Non-pigmented ciliary epithelial cell (primary cell): ENCODE measurements around the gene PDLIM3.
"Not testable (repeated sequence)": the region's sequence is repeated elsewhere in the genome, so short reads cannot be mapped to it uniquely, and the experiment has no call there.

Experiments
- DNase-seq: peaks from one replicate; pipeline ENCODE4 v3.0.0-alpha.2; 2010; ENCODE audit warnings: low read depth

The PDLIM3 gene

DNA sequence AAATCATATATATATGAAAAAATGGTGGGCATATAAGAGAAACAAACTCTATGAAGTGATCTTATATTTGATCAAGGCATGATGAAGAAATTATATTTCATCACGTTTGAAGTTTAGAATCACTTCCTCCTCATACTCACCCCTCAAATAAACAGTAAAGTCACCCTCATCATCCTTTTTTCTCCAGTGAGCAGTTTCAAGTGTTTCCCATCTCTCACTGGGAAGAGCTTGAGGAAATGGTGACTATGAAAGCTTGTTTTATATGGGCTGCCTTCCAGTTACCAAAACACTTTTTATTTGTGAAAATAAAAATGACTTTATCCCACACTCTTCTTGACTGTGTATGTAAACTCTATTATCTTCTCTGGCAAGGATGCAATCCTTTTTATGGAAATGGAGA lies 16.8 kb downstream of the PDLIM3 start:
- no peak for DNase-seq

DNA sequence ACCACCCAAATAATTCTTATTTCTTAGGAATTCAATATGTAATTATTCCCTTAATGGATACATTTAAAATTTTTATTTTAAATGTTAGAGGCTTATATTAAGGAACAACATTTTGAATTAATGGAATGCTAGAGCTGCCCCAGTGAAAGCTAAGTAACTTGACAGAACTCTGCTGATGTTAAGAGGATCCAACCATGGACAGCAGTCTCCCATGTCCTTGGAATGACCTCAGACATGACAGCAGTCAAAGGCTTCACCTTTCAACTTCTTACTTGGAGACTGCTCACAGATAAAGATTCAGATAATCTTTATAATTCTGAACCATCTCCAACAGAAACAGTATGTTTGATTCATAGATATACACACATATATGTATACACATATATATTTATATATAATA lies 17.2 kb downstream of the PDLIM3 start:
- no peak for DNase-seq

DNA sequence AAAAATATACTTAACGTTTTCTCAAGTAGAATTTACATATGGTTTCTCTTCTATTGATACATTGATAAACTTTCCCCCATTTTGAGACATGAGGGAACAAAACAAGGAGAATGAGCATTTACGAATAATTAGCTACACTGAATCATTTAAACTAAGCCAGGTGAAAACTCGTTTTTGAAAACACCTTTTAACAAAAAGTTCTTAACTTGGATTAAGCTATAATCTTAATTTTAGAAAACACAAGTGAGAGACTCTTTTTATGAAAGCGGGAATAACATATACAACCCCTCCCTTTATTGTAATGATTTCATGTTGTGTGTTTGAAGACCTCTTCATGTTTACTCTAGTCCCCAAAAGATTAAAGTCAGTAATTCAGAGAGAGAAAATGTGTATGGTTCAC lies 20.1 kb downstream of the PDLIM3 start:
- no peak for DNase-seq

DNA sequence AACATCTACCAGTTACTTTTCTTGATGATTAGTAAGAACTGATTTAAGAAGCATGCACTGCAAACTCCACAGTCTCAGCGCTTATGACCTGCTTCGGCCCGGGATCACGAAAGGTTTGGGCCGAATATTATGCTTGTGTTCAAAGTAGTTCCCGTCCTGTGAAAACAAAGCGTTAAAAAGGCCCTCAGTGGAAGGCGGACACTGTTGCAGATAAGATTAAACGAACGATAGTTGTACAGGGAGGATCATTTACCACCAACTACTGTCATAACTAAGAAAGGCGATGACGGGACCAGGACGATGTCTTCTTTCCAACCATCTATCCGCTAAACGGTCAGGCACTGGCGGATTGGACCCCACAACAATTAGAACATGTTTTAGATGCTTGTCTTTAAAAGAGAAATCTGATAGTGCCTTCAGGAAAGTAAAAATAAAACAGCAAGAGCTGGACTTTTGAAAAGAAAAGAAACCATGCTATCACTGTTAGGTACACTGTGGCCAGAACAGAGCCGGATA lies 21.1 kb downstream of the PDLIM3 start:
- no peak for DNase-seq

DNA sequence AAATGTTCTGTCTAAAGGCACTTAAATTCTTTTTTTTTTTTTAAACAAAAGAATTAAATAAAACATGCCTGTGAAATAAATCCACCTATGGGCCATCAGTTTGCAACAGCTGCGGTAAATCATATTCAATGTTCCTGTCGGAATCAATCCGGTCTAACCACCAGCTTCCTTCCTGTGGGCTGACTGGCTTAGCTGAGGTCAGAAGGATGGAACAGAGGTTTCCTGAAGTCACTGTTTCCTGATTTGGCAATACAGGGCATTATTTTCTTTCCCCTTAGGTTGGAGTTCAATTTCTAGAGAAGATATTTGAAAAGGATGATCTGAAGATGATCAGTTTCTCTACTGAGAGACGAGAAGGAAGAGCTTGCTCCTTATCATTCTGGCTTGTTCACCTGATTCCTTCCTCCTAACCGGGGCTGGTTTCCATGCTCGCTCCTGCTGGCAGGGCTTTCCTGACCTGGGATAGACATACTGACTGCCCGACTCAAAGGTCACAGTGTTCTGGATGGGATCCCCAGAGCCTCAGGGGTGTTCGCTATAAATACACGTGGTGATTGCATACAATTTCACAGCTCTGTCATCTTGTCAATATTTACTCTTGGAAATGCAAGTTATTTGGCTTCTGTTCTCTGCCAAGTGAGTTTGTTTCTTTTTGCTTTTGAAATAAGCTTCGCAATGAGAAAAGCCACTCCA lies 21.7 kb downstream of the PDLIM3 start:
- peak; percentile 79 for DNase-seq

DNA sequence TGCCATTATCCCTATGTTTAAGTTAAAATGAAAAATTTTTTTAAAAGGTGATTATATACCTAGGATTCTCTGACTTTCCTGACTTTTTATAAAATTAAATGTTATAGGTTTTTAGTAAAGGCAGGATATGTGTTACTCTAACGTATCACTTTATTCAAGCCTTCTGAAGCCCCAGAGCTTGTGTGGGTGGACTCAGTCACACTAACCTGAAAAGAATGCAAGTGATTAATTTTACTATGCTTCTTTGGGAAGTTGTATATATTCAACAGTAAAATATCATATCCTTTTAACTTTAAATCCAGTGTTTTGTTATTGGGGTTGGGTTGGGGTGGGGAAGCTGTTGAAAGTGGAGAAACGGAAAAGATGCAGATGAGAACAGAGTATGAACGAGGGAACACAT lies 22.8 kb downstream of the PDLIM3 start:
- DNase-seq = peak; percentile 56

DNA sequence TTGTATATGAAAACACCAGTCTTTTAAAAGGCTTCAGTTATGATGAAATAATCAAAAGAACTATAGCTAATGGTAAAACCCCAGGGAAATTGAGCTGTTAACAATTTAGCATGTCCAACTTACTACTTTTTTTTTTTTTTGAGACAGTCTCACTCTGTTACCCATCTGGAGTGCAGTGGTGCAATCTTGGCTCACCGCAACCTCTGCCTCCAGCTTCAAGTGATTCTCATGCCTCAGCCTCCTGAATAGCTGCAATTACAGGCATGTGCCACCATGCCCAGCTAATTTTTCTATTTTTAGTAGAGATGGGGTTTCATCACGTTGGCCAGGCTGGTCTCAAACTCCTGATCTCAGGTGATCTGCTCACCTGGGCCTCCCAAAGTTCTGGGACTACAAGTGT lies 24.1 kb downstream of the PDLIM3 start:
- DNase-seq = not testable (repeated sequence)

DNA sequence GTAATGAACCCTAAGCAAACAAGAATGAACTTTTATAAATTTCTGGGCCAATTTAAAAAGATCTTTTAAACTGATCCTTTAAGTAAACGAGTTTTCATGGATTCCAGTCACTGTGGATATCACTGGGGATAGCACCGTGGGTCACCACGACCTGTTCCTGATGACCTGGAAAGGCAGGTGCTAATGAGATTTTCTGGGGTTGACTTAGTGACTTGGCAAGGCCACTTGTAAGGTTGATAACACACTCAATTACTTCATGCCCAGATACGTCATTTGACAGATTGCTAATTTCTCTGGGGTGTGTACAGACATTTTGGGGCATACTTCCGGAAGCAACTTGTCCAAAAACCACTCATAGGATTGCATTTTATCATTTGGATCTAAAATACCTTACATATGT lies 24.5 kb downstream of the PDLIM3 start:
- no peak for DNase-seq

DNA sequence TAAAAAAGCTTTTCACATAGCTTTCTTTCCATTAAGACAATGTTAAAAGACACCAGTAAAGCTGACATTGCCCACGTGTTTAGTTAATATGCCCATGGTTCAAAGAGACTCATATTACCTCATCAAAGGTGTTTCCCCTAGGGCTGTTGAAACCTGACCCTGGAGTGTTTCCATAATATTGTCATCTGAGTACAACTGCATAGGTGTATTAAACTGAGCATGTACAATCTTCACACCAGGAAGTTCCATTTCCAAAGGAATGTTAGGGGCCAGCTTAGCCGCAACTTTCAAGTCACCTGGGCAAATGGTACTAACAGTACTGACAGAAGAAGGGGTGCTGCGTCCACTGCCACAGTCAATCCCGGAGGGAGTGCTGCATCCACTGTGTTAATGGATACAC lies 27.1 kb downstream of the PDLIM3 start:
- no peak for DNase-seq

DNA sequence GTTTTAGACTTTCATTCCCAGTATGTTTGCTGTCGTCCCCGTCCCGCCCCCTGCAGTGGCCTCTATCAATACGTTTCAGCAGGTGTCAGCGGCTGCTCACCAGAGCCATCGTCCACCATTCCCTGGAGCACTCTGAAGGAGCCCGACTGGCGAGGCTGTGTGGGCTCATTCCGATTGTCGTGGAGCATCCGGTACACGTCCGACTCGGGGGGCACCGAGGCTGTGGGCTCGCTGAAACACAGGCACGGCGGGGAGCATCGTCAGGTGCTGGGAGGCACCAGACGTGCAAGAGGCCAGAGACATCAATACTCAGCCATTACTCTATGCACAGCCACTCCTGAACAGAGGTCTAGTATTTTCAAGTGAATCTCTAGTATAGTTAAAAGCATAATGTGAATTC lies 28.9 kb downstream of the PDLIM3 start:
- no peak for DNase-seq

DNA sequence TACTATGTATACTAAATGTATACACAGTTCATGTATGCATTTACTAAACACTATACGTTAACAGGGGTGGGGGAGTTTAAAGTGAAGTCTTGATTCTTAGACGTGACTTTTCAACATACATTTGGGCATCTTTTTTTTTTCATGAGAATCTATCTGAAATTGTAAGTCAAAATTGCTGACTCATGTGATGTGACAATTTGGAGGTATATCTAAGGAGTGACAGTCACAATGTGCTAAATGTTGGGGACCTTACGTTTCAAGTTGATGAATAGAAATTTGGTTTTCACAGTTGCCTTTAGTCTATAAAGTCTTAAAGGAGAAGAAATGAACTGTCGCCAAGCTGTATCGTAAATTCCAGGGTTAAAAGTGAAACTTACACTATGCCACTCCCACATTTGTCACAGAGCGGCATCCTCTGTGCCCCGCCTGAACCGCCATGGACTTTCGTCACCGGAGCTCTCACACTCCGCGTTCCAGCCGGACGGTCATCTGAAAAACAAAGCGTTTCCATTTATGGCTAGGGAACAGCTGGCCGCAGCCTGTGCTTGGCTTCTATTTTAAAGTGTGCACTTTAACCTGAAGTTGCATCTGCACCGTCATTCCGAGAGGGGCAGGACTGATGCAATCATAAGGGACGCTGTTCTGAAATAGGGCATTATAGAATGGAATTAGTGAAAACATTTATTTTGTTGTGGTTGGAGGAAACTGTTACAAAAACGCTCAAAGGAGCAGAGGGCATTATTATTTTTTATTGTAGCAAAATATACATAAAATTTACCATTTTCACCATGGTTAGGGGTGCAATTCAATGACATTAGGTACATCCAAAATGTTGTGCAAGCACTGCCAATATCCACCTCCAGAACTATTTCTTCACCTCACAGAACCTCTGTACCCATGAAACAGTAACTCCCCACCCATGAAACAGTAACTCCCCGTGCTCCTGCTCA lies 30.9 kb downstream of the PDLIM3 start:
- no peak for DNase-seq

DNA sequence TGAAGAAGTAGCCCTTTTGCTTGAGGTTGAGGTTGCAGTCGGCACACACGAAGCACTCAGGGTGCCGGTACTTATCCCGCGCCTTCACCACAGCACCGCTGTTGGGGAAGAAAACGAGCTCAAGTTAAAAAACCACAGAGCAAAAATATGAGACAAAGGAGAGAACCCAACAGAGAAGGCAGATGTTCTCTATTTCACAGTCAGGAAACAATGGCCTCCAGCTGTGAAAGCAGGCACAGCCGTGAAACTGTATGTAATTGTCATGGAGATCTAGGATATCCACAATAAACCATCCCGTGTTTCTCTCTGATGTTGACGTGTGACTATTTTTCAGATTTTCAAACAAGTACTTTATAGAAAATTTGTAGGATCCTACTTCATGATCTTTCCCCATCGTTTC lies 32.9 kb downstream of the PDLIM3 start:
- no peak for DNase-seq

DNA sequence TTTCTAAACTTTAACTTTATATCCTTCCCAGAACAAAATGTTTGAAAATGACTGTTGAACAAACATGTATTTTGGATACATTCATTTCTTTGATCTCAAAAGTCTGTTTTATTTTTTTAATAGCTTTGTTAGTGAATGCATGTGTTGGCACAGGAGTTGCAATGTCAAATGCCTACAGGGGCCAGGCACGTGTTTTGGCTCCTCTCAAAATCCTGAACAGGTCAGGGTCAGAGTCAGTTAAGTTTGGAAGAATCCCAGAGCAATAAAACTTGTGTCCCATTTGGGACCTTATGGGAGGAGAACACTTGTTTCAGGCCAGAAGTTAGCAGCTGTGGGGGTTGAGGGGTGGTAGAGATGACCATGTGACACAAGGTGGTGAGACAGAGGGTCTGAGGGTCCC lies 34.7 kb downstream of the PDLIM3 start:
- DNase-seq = no peak

DNA sequence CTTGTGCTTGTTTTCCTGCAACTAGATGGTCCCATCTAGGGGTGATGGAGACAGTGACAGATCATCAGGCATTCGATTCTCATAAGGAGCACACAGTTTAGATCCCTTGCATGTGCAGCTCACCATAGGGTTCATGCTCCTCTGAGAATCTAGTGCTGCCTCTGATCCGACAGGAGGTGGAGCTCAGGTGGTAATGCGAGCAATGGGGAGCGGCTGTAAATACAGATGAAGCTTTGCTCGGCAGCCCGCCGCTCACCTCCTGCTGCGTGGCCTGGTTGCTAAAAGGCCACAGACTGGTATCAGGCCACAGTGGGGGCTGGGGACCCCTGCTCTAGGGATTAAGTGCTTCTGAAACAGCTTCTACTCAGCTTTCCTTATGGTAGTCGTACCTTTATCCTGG lies 35.3 kb downstream of the PDLIM3 start:
- no peak for DNase-seq

DNA sequence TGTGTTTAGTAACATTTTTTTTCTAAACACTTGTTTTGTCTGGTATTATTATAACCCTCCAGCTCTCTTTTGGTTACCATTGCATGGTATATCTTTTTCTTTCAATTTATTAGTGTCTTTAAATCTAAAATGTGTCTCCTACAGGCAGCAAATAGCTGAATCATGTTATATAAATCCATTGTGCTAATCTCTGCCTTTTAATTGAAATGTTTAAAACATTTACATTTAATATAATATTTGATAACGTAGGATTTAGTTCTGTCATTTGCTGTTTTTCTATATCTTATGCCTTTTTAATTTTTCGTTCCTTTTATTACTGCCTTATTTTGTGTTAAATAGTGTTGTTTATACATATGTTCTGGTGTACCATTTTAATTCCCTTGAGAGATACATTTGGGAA lies 46.7 kb downstream of the PDLIM3 start:
- DNase-seq = no peak

DNA sequence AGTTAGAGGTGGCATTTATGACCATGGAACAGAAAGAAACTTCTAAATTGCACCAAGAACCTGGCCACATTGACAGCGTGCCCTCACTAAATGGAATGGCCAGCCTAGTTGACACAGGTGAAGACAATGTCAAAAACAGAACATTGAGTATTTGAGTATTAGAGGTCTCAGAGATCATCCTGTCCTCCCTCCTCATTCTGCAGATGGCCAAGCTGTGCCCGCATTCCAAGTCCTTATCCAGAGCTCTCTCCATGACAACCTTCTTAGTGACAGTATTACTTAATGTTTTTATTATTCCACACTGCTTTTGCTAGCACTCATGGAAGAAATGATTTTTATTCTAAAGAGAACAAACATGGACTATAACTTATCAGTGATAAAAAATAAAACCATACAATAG lies 53.9 kb downstream of the PDLIM3 start:
- no peak for DNase-seq

DNA sequence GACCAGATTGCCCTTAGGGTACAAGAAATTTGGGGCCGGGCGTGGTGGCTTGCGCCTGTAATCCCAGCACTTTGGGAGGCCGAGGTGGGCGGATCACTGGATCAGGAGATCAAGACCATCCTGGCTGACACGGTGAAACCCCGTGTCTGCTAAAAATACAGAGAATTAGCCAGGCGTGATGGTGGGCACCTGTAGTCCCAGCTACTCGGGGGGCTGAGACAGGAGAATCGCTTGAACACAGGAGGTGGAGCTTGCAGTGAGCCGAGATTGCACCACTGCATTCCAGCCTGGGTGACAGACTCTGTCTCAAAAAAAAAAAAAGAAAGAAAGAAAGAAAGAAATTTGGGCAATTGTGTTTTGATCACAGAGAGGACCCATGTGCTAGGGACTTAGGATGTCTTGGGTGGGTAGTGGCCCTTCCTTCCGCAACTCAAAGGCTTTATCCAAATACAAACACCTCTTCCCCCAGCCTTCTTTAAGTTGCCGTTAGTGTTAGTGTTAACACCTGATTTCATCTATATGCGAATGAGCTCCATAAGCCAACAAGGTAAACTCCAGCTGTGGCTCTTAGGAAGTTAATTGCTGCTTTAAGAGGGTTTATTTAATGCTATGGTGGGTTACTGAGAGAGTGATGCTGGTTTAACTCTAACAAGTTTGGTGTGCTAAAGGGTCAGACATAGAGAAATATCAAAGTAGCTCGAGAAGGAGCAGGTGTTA lies 55.1 kb downstream of the PDLIM3 start:
- no peak for DNase-seq

DNA sequence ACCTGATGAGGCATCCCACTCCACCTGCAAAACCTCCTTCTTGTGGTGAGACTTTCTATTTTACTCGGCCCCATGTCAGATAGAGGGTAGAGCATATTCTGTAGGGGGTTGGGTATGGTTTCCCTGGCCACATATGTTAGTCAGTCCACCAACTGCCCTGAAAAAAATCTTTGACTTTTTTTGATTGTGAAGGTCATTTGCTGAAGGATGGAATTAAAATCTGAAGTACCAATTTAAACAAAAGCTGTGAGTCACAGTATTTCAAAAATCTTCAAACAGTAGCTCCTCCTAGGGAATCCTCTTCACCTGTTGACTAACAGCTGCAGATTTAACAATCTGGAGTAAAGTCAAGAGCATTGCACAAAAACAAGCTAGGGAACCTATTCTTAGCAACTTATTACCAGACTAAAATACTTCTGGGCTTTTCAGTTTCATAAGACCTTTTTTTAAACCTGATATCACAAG lies 55.8 kb downstream of the PDLIM3 start:
- no peak for DNase-seq

DNA sequence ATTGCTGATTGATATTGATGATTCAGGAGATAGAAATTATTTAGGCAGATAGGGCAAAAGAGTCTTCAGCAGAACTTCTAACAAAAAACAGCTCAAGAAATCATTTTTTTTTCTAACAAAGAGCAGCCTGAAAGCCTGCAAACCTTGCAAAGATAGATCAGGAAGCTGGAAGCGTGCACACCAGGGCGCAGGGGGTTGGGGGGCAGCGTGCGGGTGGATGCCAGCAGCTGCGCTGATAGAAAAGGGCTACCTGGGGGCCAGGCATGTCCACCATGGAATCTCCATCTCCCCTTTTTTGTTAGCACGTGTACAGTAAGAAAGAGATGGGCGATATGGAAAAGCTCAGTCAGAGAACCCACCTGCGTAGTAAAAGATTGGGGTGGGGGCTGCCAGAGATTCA lies 62.1 kb downstream of the PDLIM3 start:
- DNase-seq = no peak

DNA sequence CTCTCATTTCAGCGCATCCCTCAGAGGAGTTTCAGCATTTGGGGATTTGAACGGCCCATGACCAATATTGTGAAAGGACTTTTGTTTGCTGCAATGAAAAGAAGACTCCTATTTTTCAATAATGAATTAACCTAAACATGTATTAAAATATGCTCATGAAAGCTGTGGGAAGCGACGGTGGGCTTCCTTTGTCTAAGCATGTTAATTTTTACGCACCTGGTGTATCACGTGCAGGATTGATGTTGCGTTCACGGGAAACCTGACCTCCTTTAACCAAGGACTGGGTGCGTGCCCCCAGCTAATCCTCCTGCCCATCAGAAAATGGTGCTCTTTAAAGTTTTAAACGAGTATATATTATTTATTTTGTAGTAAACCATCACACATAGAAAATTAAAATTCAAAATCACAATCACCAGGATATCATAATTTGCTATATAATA lies 63.2 kb downstream of the PDLIM3 start:
- DNase-seq = no peak

DNA sequence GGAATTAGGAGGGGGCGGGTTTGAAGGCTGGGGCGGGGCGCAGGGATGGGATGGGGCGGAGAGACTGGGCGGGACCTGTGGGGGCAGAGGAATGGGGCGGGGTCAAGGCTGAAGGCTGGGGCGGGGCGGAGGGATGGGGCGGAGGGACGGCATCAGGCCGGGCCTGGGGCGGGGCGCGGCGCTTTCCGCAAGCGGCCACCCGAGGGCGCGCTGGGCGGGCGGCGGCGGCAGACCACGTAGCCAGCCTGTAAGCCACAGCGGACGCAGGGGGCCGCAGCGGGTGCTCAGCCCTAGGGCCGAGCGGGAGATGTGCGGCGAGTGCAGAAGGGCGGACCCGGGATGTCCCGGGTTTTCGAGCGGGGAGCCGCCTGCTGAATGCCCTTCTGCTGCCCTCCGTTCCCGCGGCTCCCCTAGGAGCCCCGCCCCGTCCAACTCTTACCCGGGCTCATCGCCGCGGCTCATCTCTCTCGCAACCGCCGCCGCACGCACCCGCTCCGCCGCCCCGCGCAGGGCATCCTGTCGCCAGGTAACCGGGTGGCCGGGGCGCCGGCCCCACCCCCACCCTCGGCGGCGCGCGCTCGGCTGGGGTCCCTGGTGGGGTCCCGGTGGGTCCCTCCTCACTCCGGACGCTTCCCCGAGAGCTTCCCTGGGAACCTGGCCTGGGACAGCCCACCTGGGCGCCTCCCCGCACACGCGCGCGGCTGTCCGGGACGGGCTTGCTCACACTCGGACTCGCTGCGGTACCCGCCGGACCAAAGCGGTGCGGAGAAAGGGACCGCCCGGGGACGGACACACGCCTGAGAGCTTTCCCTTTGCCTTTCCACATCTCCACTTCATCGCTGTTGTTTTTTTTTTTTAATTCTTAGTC lies 63.8 kb downstream of the PDLIM3 start, which contains the start of gene CCDC110:
TSS of gene CCDC110 (minus strand) at position 499 of the 868 bp plus-strand sequence. CDS start at position 449, 50 bp downstream.
- peak; percentile 78 for DNase-seq
